ENCODE results near the gene OR2A5.

Gene OR2A5

GRCh38 chr7:144069953-144070352, 21.2 kb downstream of the OR2A5 start:
- Mint-ChIP-seq H3K36me3 (no peaks in the 10 kb centered on the region), H3K4me3 (no peak overlapping the region), H3K9me3 (no peaks in the 10 kb centered on the region), H3K4me1 (no peaks in the 10 kb centered on the region), H3K27ac (no peak overlapping the region)
- ATAC-seq (no peak), DNase-seq (ENCODE audit: low spot score in 2 of 2) (no peak)

GRCh38 chr7:144074374-144074773, 25.6 kb downstream of the OR2A5 start:
- Mint-ChIP-seq H3K27ac (no peak overlapping the region), H3K4me3 (no peak overlapping the region), H3K36me3 (no peaks in the 10 kb centered on the region), H3K9me3 (no peaks in the 10 kb centered on the region), H3K4me1 (no peaks in the 10 kb centered on the region)
- ATAC-seq (no peak), DNase-seq (ENCODE audit: low spot score in 2 of 2) (no peak)

DNA sequence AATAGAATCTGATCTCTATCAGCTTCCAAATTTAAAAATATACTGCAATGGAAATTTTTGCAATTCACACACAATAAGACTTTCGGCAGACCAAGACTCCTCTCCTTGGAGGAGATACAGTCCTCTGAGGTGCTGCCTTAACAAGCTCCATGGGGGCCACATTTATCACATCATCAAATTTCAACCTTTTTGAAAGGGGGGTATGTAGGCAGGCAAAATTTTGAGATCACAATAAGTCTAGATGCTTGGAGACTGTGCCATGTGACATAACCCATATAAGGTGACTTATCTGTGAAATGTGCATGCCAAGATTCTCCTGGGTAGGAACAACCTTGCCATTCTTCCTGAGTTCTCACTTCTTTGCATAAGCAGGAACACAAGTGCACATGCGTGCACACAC, 37.2 kb downstream of the OR2A5 start, which contains the start of gene OR2A12:
Gene OR2A12, plus strand, starts transcription at position 301 of the 400 bp plus-strand sequence. CDS start 8,830 bp downstream, outside the sequence.
- ATAC-seq: no peak
- H3K4me3 Mint-ChIP-seq: no peak within 1 kb of the TSS
- H3K4me1 Mint-ChIP-seq: no peaks in the 10 kb centered on the region
- no peaks in the 10 kb centered on the region for H3K36me3 Mint-ChIP-seq
- H3K27ac Mint-ChIP-seq: no peak within 1 kb of the TSS
- peaks cover 4% of the 10 kb centered on the region for H3K9me3 Mint-ChIP-seq
- no peak for DNase-seq (ENCODE audit: low spot score in 2 of 2)

GRCh38 chr7:144086730-144087129, 38.0 kb downstream of the OR2A5 start:
- H3K4me3 Mint-ChIP-seq: no peak overlapping the region
- no peaks in the 10 kb centered on the region for H3K36me3 Mint-ChIP-seq
- peaks cover 4% of the 10 kb centered on the region for H3K9me3 Mint-ChIP-seq
- no peak for DNase-seq (ENCODE audit: low spot score in 2 of 2)
- no peaks in the 10 kb centered on the region for H3K4me1 Mint-ChIP-seq
- H3K27ac Mint-ChIP-seq: no peak overlapping the region
- no peak for ATAC-seq

DNA sequence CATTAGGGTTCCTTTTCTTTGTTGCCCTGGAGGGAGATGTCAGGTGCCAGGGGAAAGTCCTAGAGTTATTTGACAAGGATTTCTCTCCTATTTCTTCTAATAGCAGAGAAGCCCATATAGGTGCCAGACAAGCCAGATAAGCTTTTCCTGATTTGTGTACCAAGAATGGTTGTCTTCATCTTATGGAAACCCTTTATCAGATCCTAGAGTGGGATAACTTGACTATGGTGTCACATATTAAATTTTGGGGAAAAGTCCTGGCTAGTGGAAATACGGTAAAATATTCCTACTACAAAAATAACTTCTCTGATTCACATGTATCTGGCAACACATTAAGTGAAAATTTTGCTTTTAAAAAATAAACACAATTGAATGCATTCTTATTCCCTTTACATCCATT, 38.5 kb downstream of the OR2A5 start:
- peaks cover 4% of the 10 kb centered on the region for H3K9me3 Mint-ChIP-seq
- ATAC-seq: no peak
- H3K27ac Mint-ChIP-seq: no peak overlapping the region
- H3K4me1 Mint-ChIP-seq: no peaks in the 10 kb centered on the region
- no peak for DNase-seq (ENCODE audit: low spot score in 2 of 2)
- no peak overlapping the region for H3K4me3 Mint-ChIP-seq
- H3K36me3 Mint-ChIP-seq: no peaks in the 10 kb centered on the region

GRCh38 chr7:144090667-144091066, 41.9 kb downstream of the OR2A5 start:
- Mint-ChIP-seq H3K27ac (no peak overlapping the region), H3K9me3 (peaks cover 4% of the 10 kb centered on the region), H3K4me3 (no peak overlapping the region), H3K36me3 (no peaks in the 10 kb centered on the region), H3K4me1 (no peaks in the 10 kb centered on the region)
- ATAC-seq (no peak), DNase-seq (ENCODE audit: low spot score in 2 of 2) (no peak)

GRCh38 chr7:144098776-144099175, 50.0 kb downstream of the OR2A5 start:
- H3K9me3 Mint-ChIP-seq: no peaks in the 10 kb centered on the region
- no peak overlapping the region for H3K4me3 Mint-ChIP-seq
- no peak for DNase-seq (ENCODE audit: low spot score in 2 of 2)
- H3K4me1 Mint-ChIP-seq: no peaks in the 10 kb centered on the region
- no peak for ATAC-seq
- no peaks in the 10 kb centered on the region for H3K36me3 Mint-ChIP-seq
- no peak overlapping the region for H3K27ac Mint-ChIP-seq

DNA sequence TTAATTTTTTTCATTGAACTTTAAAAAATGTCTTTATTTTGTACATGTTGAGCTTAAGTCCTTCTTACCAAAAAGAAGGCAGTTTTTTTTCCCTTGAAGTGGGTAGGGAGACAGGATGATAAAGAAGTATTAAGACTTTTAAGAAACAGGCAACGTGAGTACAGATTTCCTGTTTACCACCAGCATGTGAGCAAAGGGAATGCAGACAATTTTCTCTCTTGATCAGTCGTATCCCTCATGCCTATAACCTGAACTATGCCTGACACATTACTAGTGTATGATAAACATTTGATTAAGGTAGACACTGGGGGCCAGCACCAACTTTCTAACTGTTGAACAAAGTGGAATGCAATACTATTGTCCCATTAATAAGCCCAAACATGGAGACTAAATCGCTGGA, 51.9 kb downstream of the OR2A5 start:
- no peak for ATAC-seq

GRCh38 chr7:144102041-144102440, 53.3 kb downstream of the OR2A5 start:
- Mint-ChIP-seq H3K4me1 (no peaks in the 10 kb centered on the region), H3K27ac (no peak overlapping the region)

More for the DNA sequence above, 51.9 kb downstream of the OR2A5 start:
- no peak for DNase-seq (ENCODE audit: low spot score in 2 of 2)
- Mint-ChIP-seq H3K4me1 (no peaks in the 10 kb centered on the region), H3K9me3 (no peaks in the 10 kb centered on the region), H3K27ac (no peak overlapping the region), H3K4me3 (no peak overlapping the region), H3K36me3 (no peaks in the 10 kb centered on the region)

GRCh38 chr7:144105211-144105610, 56.5 kb downstream of the OR2A5 start:
- H3K36me3 Mint-ChIP-seq: no peaks in the 10 kb centered on the region
- H3K9me3 Mint-ChIP-seq: no peaks in the 10 kb centered on the region
- ATAC-seq: no peak

More at GRCh38 chr7:144102041-144102440, 53.3 kb downstream of the OR2A5 start:
- no peak for ATAC-seq
- Mint-ChIP-seq H3K9me3 (no peaks in the 10 kb centered on the region), H3K36me3 (no peaks in the 10 kb centered on the region), H3K4me3 (no peak overlapping the region)
- DNase-seq (ENCODE audit: low spot score in 2 of 2): no peak

More at GRCh38 chr7:144105211-144105610, 56.5 kb downstream of the OR2A5 start:
- Mint-ChIP-seq H3K27ac (no peak overlapping the region), H3K4me3 (no peak overlapping the region), H3K4me1 (no peaks in the 10 kb centered on the region)
- DNase-seq (ENCODE audit: low spot score in 2 of 2): no peak

All from stimulated activated effector memory CD8-positive, alpha-beta T cell treated with anti-CD3 and anti-CD28 coated beads, Interleukin-12 subunit alpha, Interleukin-12 subunit beta, amount 100 ng/mL, for 72 hours (primary cell).